ENCODE data around the gene VASN.
A peak's percentile ranks its signal among the peaks of the same experiment; 100 is the strongest.

Gene VASN

DNA sequence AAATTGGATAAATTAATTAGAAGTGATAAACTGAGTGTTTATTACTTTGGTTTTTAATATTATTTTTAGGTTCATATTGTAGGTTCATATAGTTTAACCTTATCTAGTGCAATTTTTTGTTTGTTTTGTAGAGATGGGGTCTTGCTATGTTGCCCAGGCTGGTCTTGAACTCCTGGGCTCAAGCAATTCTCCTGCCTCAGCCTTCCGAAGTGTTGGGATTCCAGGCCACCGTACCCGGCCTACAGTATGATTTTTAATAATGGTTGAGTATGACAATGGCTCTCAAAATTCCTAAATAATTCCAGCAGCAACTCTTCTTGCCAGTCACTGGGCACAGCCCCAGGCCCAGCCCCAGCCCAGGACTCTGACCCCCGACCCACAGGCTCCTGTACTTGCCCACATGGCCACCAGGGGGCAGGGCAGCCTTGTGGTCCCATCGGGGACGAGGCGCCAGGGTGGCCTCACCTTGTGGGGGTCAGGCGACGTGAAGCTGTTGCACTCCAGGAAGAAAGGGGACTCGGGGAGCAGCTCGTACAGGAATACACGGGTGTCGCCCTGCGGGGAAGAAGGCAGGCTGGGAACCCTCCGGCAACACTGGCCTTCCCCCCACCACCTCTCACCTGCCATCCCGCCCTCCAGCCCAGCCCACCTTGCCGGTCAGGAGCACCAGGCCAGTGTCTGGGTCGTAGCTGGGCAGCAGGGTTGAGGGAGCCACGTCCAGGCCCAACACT lies 12.7 kb upstream of the VASN start:
- Histone ChIP-seq H3K4me3 (ENCODE audit: insufficient read length, low read depth) (no peak overlapping the region), H3K9ac (ENCODE audit: insufficient read length, low read depth) (peak overlapping the region; percentile 17), H3K27me3 (ENCODE audit: insufficient read depth, insufficient read length) (no peaks in the 10 kb centered on the region), H3K36me3 (ENCODE audit: insufficient read depth, insufficient read length, low read length) (no peaks in the 10 kb centered on the region), H3K4me1 (ENCODE audit: insufficient read depth, insufficient read length) (peaks cover 19% of the 10 kb centered on the region), H3K9me3 (ENCODE audit: insufficient read depth, low read length) (no peaks in the 10 kb centered on the region)
- TF ChIP-seq YY1 (IDR thresholded peaks at IDR 0.05; ENCODE audit: insufficient read depth, insufficient read length) (no peak), ZNF274 (IDR thresholded peaks at IDR 0.05; ENCODE audit: low read depth, low read length) (no peak), SUZ12 (IDR thresholded peaks at IDR 0.05; ENCODE audit: extremely low read depth, insufficient read depth, insufficient read length) (no peak)
- peak; percentile 55 for DNase-seq (ENCODE audit: low read depth, low spot score)

- peaks cover 3% of the 10 kb centered on the region for H3K36me3 ChIP-seq (ENCODE audit: insufficient read depth, insufficient read length, low read length)
- H3K27me3 ChIP-seq (ENCODE audit: insufficient read depth, insufficient read length) = no peaks in the 10 kb centered on the region
- no peak overlapping the region for H3K4me3 ChIP-seq (ENCODE audit: insufficient read length, low read depth)
- H3K9ac ChIP-seq (ENCODE audit: insufficient read length, low read depth) = no peak overlapping the region
- H3K4me1 ChIP-seq (ENCODE audit: insufficient read depth, insufficient read length) = peaks cover 19% of the 10 kb centered on the region
- TF ChIP-seq SUZ12 (IDR thresholded peaks at IDR 0.05; ENCODE audit: extremely low read depth, insufficient read depth, insufficient read length) (no peak), ZNF274 (IDR thresholded peaks at IDR 0.05; ENCODE audit: low read depth, low read length) (no peak), YY1 (IDR thresholded peaks at IDR 0.05; ENCODE audit: insufficient read depth, insufficient read length) (no peak)
- DNase-seq (ENCODE audit: low read depth, low spot score) = no peak
- no peaks in the 10 kb centered on the region for H3K9me3 ChIP-seq (ENCODE audit: insufficient read depth, low read length)
These were observed 11.7 kb upstream of the VASN start for GRCh38 chr16:4359914-4360313.

DNA sequence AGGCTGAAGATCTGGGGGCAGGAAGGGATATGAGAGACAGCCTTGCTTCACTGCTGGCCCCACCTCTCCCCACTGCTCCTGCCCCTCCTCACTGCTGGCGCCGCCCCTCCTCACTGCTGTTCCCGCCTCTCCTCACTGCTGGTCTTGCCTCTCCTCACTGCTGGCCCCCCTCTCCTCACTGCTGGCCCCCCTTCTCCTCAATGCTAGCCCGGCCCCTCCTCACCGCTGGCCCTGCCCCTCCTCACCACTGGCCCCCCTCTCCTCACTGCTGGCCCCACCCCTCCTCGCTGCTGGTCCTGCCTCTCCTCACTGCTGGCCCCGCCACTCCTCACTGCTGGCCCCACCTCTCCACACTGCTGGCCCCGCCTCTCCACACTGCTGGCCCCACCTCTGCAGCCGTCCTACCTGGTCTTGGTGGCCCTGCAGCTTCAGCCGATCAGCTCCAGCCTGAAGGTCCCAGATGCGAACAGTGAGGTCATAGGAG lies 11.1 kb upstream of the VASN start:
- no peak overlapping the region for H3K4me3 ChIP-seq (ENCODE audit: insufficient read length, low read depth)
- TF ChIP-seq SUZ12 (IDR thresholded peaks at IDR 0.05; ENCODE audit: extremely low read depth, insufficient read depth, insufficient read length) (no peak), YY1 (IDR thresholded peaks at IDR 0.05; ENCODE audit: insufficient read depth, insufficient read length) (no peak), ZNF274 (IDR thresholded peaks at IDR 0.05; ENCODE audit: low read depth, low read length) (no peak)
- H3K4me1 ChIP-seq (ENCODE audit: insufficient read depth, insufficient read length) = peaks cover 18% of the 10 kb centered on the region
- DNase-seq (ENCODE audit: low read depth, low spot score) = no peak
- no peaks in the 10 kb centered on the region for H3K9me3 ChIP-seq (ENCODE audit: insufficient read depth, low read length)
- no peak overlapping the region for H3K9ac ChIP-seq (ENCODE audit: insufficient read length, low read depth)
- no peaks in the 10 kb centered on the region for H3K27me3 ChIP-seq (ENCODE audit: insufficient read depth, insufficient read length)
- peaks cover 8% of the 10 kb centered on the region for H3K36me3 ChIP-seq (ENCODE audit: insufficient read depth, insufficient read length, low read length)

- TF ChIP-seq SUZ12 (IDR thresholded peaks at IDR 0.05; ENCODE audit: extremely low read depth, insufficient read depth, insufficient read length) = no peak
- TF ChIP-seq ZNF274 (IDR thresholded peaks at IDR 0.05; ENCODE audit: low read depth, low read length) = no peak
- no peak for TF ChIP-seq YY1 (IDR thresholded peaks at IDR 0.05; ENCODE audit: insufficient read depth, insufficient read length)
- Histone ChIP-seq H3K4me1 (ENCODE audit: insufficient read depth, insufficient read length) (peaks cover 20% of the 10 kb centered on the region), H3K27me3 (ENCODE audit: insufficient read depth, insufficient read length) (no peaks in the 10 kb centered on the region), H3K36me3 (ENCODE audit: insufficient read depth, insufficient read length, low read length) (peaks cover 8% of the 10 kb centered on the region), H3K4me3 (ENCODE audit: insufficient read length, low read depth) (no peak overlapping the region), H3K9ac (ENCODE audit: insufficient read length, low read depth) (no peak overlapping the region), H3K9me3 (ENCODE audit: insufficient read depth, low read length) (no peaks in the 10 kb centered on the region)
- no peak for DNase-seq (ENCODE audit: low read depth, low spot score)
These were observed 10.4 kb upstream of the VASN start for GRCh38 chr16:4361033-4361943.

DNA sequence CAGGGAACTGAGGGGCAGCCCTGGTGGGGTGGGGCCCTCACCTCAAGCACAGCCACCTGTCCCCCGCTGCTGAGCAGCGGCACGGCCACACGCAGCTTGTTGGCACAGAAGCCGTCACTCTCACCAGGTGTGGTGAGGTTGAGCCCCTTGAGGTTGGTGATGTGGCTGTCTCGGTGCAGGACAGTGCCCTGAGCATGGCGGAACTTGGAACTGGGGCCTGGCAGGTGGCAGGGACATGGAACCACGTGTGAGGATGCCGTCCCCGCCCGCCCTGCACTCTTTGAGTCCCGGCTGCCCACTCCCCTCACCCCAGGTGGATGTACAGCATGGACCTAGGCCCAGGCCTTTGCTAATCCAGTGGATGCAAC lies 9.7 kb upstream of the VASN start:
- H3K27me3 ChIP-seq (ENCODE audit: insufficient read depth, insufficient read length) = no peaks in the 10 kb centered on the region
- H3K9ac ChIP-seq (ENCODE audit: insufficient read length, low read depth) = no peak overlapping the region
- H3K4me3 ChIP-seq (ENCODE audit: insufficient read length, low read depth) = no peak overlapping the region
- TF ChIP-seq YY1 (IDR thresholded peaks at IDR 0.05; ENCODE audit: insufficient read depth, insufficient read length) (no peak), SUZ12 (IDR thresholded peaks at IDR 0.05; ENCODE audit: extremely low read depth, insufficient read depth, insufficient read length) (no peak), ZNF274 (IDR thresholded peaks at IDR 0.05; ENCODE audit: low read depth, low read length) (no peak)
- peaks cover 23% of the 10 kb centered on the region for H3K4me1 ChIP-seq (ENCODE audit: insufficient read depth, insufficient read length)
- peaks cover 8% of the 10 kb centered on the region for H3K36me3 ChIP-seq (ENCODE audit: insufficient read depth, insufficient read length, low read length)
- no peaks in the 10 kb centered on the region for H3K9me3 ChIP-seq (ENCODE audit: insufficient read depth, low read length)
- DNase-seq (ENCODE audit: low read depth, low spot score) = no peak

DNA sequence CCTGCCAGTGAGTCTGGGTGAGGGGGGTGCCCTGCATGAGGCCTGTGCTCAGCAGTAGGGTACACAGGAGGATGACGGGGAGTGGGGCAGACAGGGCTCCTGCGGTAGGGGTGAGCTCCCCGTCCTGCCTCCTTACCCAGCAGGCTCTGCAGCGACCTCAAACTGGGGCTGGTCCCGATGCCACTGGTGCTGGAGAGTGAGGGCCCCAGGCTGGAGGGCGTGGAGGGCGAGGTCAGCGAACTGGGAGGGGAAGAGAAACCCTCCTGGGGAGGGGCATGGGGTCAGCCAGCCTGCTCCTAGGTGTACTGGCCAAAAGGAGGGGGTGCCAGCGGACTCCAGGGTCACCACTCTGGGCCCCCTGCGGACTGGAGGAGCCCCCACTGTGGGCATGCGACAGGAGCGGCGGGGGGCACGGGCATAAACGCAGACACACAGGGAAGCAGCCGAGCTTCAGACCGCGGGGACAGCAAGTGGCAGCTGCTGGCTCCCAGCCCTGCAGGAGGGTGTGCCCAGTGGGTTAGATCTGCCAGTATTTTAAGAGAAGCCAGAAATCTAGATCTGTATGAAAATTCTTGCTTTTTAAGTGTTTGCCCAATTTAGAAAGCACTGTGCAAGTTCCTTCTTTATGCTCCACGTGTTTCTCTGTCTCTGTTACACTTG lies 9.0 kb upstream of the VASN start:
- peaks cover 8% of the 10 kb centered on the region for H3K36me3 ChIP-seq (ENCODE audit: insufficient read depth, insufficient read length, low read length)
- H3K9me3 ChIP-seq (ENCODE audit: insufficient read depth, low read length) = no peaks in the 10 kb centered on the region
- H3K4me3 ChIP-seq (ENCODE audit: insufficient read length, low read depth) = no peak overlapping the region
- peaks cover 26% of the 10 kb centered on the region for H3K4me1 ChIP-seq (ENCODE audit: insufficient read depth, insufficient read length)
- no peak for TF ChIP-seq YY1 (IDR thresholded peaks at IDR 0.05; ENCODE audit: insufficient read depth, insufficient read length)
- no peaks in the 10 kb centered on the region for H3K27me3 ChIP-seq (ENCODE audit: insufficient read depth, insufficient read length)
- no peak overlapping the region for H3K9ac ChIP-seq (ENCODE audit: insufficient read length, low read depth)
- no peak for DNase-seq (ENCODE audit: low read depth, low spot score)
